Activated T-cell treated with anti-CD3 and anti-CD28 coated beads, Interleukin-2, amount 50 U/mL, for 72 hours (primary cell): ENCODE measurements around the gene TMPRSS2. TPM values are rescaled to one million over a fixed set of nuclear protein-coding genes. Genes with fewer than 3 reads are reported as not detected.
A peak's percentile ranks its signal among the peaks of the same experiment; 100 is the strongest.

ENCODE experiments used
- ATAC-seq, 2 donors: fragments of 150-1000 bp; cut with Tn5 transposase; replicated peaks in 1 of 2; 2 replicates each; pipeline ENCODE4 v1.10.0; 2021; ENCODE audit warnings: moderate library complexity in 2 of 2, mild to moderate bottlenecking in 1 of 2
- DNase-seq, 2 donors: peaks; one replicate each; pipeline ENCODE4 v3.0.0; 2021 to 2022; ENCODE audit warnings: mixed read lengths in 1 of 2
- H3K27ac Mint-ChIP-seq: one replicate; pipeline ENCODE4 v1.8.0; 2022; ENCODE audit warnings: mild to moderate bottlenecking, moderate library complexity, mixed read lengths
- H3K27me3 Mint-ChIP-seq: one replicate; pipeline ENCODE4 v1.8.0; 2022; ENCODE audit warnings: low read depth, mixed read lengths
- H3K36me3 Mint-ChIP-seq, 2 donors: one replicate each; pipeline ENCODE4 v1.8.0; 2022; ENCODE audit warnings: mixed read lengths in 2 of 2, mild to moderate bottlenecking in 1 of 2; ENCODE audit not compliant: insufficient read depth in 2 of 2
- H3K4me1 Mint-ChIP-seq: one replicate; pipeline ENCODE4 v1.8.0; 2022; ENCODE audit warnings: low read depth, mixed read lengths
- H3K4me3 Mint-ChIP-seq, 2 donors: one replicate each; pipeline ENCODE4 v1.8.0; 2022; ENCODE audit warnings: mild to moderate bottlenecking in 2 of 2, mixed read lengths in 2 of 2, moderate library complexity in 2 of 2
- H3K9me3 Mint-ChIP-seq, 2 donors: one replicate each; pipeline ENCODE4 v1.8.0; 2022; ENCODE audit warnings: mixed read lengths in 2 of 2
- total RNA-seq, 2 donors: library from RNA; stranded (reverse); gene quantifications; one replicate each; pipeline ENCODE4 v1.2.3, GENCODE V29; 2022

The TMPRSS2 gene
- total RNA-seq, 2 donors from 2014 or later, result not detected

GRCh38 chr21:41504030-41504429 lies 3.9 kb downstream of the TMPRSS2 start:
- Mint-ChIP-seq H3K27me3 (peaks cover 46% of the 10 kb centered on the region), H3K4me1 (peaks cover 6% of the 10 kb centered on the region), H3K36me3 (no peaks in the 10 kb centered on the region), H3K27ac (no peak overlapping the region), H3K4me3 (no peak overlapping the region), H3K9me3 (no peaks in the 10 kb centered on the region)
- no peak for ATAC-seq
- DNase-seq, result no peak

- no peak overlapping the region for H3K27ac Mint-ChIP-seq
- H3K27me3 Mint-ChIP-seq, result peaks cover 47% of the 10 kb centered on the region
- no peak for DNase-seq
- no peak for ATAC-seq
- H3K36me3 Mint-ChIP-seq, result no peaks in the 10 kb centered on the region
- H3K4me1 Mint-ChIP-seq, result peaks cover 6% of the 10 kb centered on the region
- no peaks in the 10 kb centered on the region for H3K9me3 Mint-ChIP-seq
- H3K4me3 Mint-ChIP-seq, result no peak overlapping the region
Measured at GRCh38 chr21:41503331-41503730, 4.6 kb downstream of the TMPRSS2 start.

GRCh38 chr21:41501919-41502318 lies 6.0 kb downstream of the TMPRSS2 start:
- H3K9me3 Mint-ChIP-seq, result no peaks in the 10 kb centered on the region
- DNase-seq (no peak), ATAC-seq (no peak)
- H3K27me3 Mint-ChIP-seq, result peaks cover 50% of the 10 kb centered on the region
- peaks cover 6% of the 10 kb centered on the region for H3K4me1 Mint-ChIP-seq
- H3K36me3 Mint-ChIP-seq, result no peaks in the 10 kb centered on the region
- H3K27ac Mint-ChIP-seq, result no peak overlapping the region
- H3K4me3 Mint-ChIP-seq, result no peak overlapping the region

- peaks cover 40% of the 10 kb centered on the region for H3K27me3 Mint-ChIP-seq
- DNase-seq (no peak), ATAC-seq (no peak)
- no peak overlapping the region for H3K27ac Mint-ChIP-seq
- H3K36me3 Mint-ChIP-seq, result no peaks in the 10 kb centered on the region
- peaks cover 6% of the 10 kb centered on the region for H3K4me1 Mint-ChIP-seq
- no peaks in the 10 kb centered on the region for H3K9me3 Mint-ChIP-seq
- H3K4me3 Mint-ChIP-seq, result no peak overlapping the region
Measured at GRCh38 chr21:41500931-41501381, 7.0 kb downstream of the TMPRSS2 start.

- H3K4me1 Mint-ChIP-seq, result peaks cover 6% of the 10 kb centered on the region
- no peak overlapping the region for H3K27ac Mint-ChIP-seq
- peaks cover 34% of the 10 kb centered on the region for H3K27me3 Mint-ChIP-seq
- no peaks in the 10 kb centered on the region for H3K9me3 Mint-ChIP-seq
- H3K4me3 Mint-ChIP-seq, result no peak overlapping the region
- ATAC-seq (no peak), DNase-seq (no peak)
- no peaks in the 10 kb centered on the region for H3K36me3 Mint-ChIP-seq
Measured at GRCh38 chr21:41500363-41500762, 7.6 kb downstream of the TMPRSS2 start.

GRCh38 chr21:41499920-41500319 lies 8.0 kb downstream of the TMPRSS2 start:
- Mint-ChIP-seq H3K4me1 (peaks cover 6% of the 10 kb centered on the region), H3K9me3 (no peaks in the 10 kb centered on the region), H3K36me3 (no peaks in the 10 kb centered on the region), H3K4me3 (no peak overlapping the region), H3K27me3 (peaks cover 33% of the 10 kb centered on the region), H3K27ac (no peak overlapping the region)
- ATAC-seq (no peak), DNase-seq (no peak)

- no peaks in the 10 kb centered on the region for H3K9me3 Mint-ChIP-seq
- H3K4me1 Mint-ChIP-seq, result no peaks in the 10 kb centered on the region
- no peak overlapping the region for H3K4me3 Mint-ChIP-seq
- peaks cover 22% of the 10 kb centered on the region for H3K27me3 Mint-ChIP-seq
- no peak overlapping the region for H3K27ac Mint-ChIP-seq
- no peak for ATAC-seq
- no peak for DNase-seq
- no peaks in the 10 kb centered on the region for H3K36me3 Mint-ChIP-seq
Measured at GRCh38 chr21:41497788-41498187, 10.2 kb downstream of the TMPRSS2 start.

- peaks cover 16% of the 10 kb centered on the region for H3K27me3 Mint-ChIP-seq
- ATAC-seq, result no peak
Measured at GRCh38 chr21:41497008-41497407, 10.9 kb downstream of the TMPRSS2 start.

GRCh38 chr21:41494242-41494641 lies 13.7 kb downstream of the TMPRSS2 start:
- no peaks in the 10 kb centered on the region for H3K36me3 Mint-ChIP-seq
- no peaks in the 10 kb centered on the region for H3K9me3 Mint-ChIP-seq
- ATAC-seq (no peak), DNase-seq (no peak)
- no peak overlapping the region for H3K27ac Mint-ChIP-seq
- H3K4me1 Mint-ChIP-seq, result no peaks in the 10 kb centered on the region
- H3K27me3 Mint-ChIP-seq, result peaks cover 10% of the 10 kb centered on the region
- H3K4me3 Mint-ChIP-seq, result no peak overlapping the region

More at GRCh38 chr21:41497008-41497407, 10.9 kb downstream of the TMPRSS2 start:
- H3K27ac Mint-ChIP-seq, result no peak overlapping the region
- H3K36me3 Mint-ChIP-seq, result no peaks in the 10 kb centered on the region
- no peaks in the 10 kb centered on the region for H3K9me3 Mint-ChIP-seq
- no peak overlapping the region for H3K4me3 Mint-ChIP-seq
- H3K4me1 Mint-ChIP-seq, result no peaks in the 10 kb centered on the region
- no peak for DNase-seq

GRCh38 chr21:41491412-41491811 lies 16.5 kb downstream of the TMPRSS2 start:
- H3K9me3 Mint-ChIP-seq, result no peaks in the 10 kb centered on the region
- no peaks in the 10 kb centered on the region for H3K36me3 Mint-ChIP-seq
- no peak overlapping the region for H3K27ac Mint-ChIP-seq
- H3K27me3 Mint-ChIP-seq, result no peaks in the 10 kb centered on the region
- ATAC-seq (no peak), DNase-seq (no peak)
- H3K4me1 Mint-ChIP-seq, result no peaks in the 10 kb centered on the region
- no peak overlapping the region for H3K4me3 Mint-ChIP-seq

- no peak overlapping the region for H3K27ac Mint-ChIP-seq
- DNase-seq (no peak), ATAC-seq (no peak)
- H3K27me3 Mint-ChIP-seq, result no peaks in the 10 kb centered on the region
- no peaks in the 10 kb centered on the region for H3K4me1 Mint-ChIP-seq
- no peaks in the 10 kb centered on the region for H3K36me3 Mint-ChIP-seq
- no peaks in the 10 kb centered on the region for H3K9me3 Mint-ChIP-seq
- H3K4me3 Mint-ChIP-seq, result no peak overlapping the region
Measured at GRCh38 chr21:41490330-41490729, 17.6 kb downstream of the TMPRSS2 start.

GRCh38 chr21:41489329-41489728 lies 18.6 kb downstream of the TMPRSS2 start:
- Mint-ChIP-seq H3K4me3 (no peak overlapping the region), H3K27ac (no peak overlapping the region), H3K9me3 (no peaks in the 10 kb centered on the region), H3K4me1 (no peaks in the 10 kb centered on the region), H3K27me3 (no peaks in the 10 kb centered on the region), H3K36me3 (no peaks in the 10 kb centered on the region)
- ATAC-seq, result no peak
- DNase-seq, result no peak

- Mint-ChIP-seq H3K36me3 (no peaks in the 10 kb centered on the region), H3K4me1 (no peaks in the 10 kb centered on the region), H3K4me3 (no peak overlapping the region), H3K27ac (no peak overlapping the region), H3K9me3 (no peaks in the 10 kb centered on the region), H3K27me3 (no peaks in the 10 kb centered on the region)
- no peak for DNase-seq
- ATAC-seq, result peak in 1 of 2 donors; percentile 35
Measured at GRCh38 chr21:41488080-41488479, 19.9 kb downstream of the TMPRSS2 start.

- Mint-ChIP-seq H3K27ac (no peak overlapping the region), H3K9me3 (no peaks in the 10 kb centered on the region), H3K4me3 (no peak overlapping the region), H3K36me3 (no peaks in the 10 kb centered on the region), H3K4me1 (no peaks in the 10 kb centered on the region), H3K27me3 (no peaks in the 10 kb centered on the region)
- ATAC-seq (no peak), DNase-seq (no peak)
Measured at GRCh38 chr21:41487082-41487481, 20.9 kb downstream of the TMPRSS2 start.
